Left ventricle myocardium superior (tissue), 1 donor: ENCODE data around the gene NSMCE1. TPM values are rescaled to one million over a fixed set of nuclear protein-coding genes. Genes with fewer than 3 reads are reported as not detected.
A peak's percentile ranks its signal among the peaks of the same experiment; 100 is the strongest.

ENCODE experiments used
- ATAC-seq: fragments of 200-7000 bp; cut with Tn5 transposase; one replicate; pipeline ENCODE4 v1.9.1; 2020; ENCODE audit warnings: mild to moderate bottlenecking, moderate library complexity
- DNase-seq: peaks from one replicate; pipeline ENCODE4 v3.0.0-alpha.2; 2020
- intact Hi-C: fragments of 100-400 bp; cut with micrococcal nuclease; formaldehyde crosslinking; loops from one replicate; pipeline ENCODE4 v1.11.0; 2022
- total RNA-seq: library from RNA; stranded (reverse); fragmentation: NEBNext Ultra II Directional; extraction: Animal tissue kit (Norgen Biotek cat#: 25700); gene quantifications from one replicate; pipeline ENCODE4 v1.2.1, GENCODE V29; 2021
- donor health status: DM: no; HTN: yes; CAD: no; lungs with severe emphysema.

NSMCE1 gene
- total RNA-seq, 1 donor from 2014 or later: 34.2 TPM

- intact Hi-C loops: no loop called here
- no peak for DNase-seq
- ATAC-seq: no peak
Measured at GRCh38 chr16:27224271-27224737, 44.3 kb downstream of the NSMCE1 start.

GRCh38 chr16:27223701-27224100, 44.9 kb downstream of the NSMCE1 start:
- DNase-seq (no peak), ATAC-seq (no peak)
- intact Hi-C loops: no loop called here

GRCh38 chr16:27223226-27223610, 45.4 kb downstream of the NSMCE1 start:
- intact Hi-C loops: no loop called here
- ATAC-seq: no peak
- DNase-seq: no peak

DNA sequence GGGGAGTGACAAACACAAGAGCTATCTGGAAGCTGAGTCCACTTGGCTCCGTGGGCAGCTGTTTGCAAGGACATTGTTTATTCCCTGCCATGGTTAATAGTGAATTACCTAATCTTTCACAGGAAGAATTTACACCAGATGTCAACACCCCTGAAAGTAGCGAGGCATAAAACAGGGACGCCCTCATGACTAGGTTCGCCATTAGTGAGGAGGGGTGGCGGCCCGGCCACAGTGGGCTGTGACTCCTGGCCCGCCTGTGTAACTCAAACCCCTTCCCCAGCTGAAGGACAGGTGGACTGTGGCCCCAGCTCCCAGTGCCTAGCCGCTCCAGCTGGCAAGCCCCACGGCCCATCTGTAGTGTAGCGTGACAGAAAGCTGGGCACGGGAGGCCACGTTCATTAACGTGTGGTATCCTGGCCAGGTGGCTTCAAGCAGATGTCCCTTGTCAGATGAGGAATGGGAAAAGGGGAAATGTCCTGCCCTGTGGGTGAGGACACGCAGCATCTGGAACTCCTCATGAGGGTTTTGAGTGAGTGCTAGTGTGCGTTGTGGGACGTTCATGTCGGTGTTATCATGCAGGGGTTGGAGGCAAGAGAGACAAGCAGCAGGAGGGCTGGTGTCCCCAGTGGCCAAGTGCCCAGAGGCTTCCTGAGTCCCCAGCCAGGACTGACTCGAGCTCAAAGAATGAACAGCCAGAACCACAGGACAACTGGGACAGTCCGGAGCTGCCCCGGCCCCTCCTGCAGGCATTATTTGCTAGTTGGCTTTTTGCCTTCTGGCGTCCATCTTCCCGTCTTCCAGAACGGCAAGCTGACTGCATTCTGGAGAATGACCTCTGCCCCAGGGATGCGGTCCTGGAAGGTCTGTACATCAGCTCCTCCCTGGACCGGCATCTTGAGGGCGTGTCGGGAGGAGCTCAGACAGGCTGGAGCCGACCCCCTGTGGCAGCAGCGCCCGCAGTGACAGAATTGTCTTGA, 46.0 kb downstream of the NSMCE1 start:
- intact Hi-C loops: no loop called here
- DNase-seq (peak; percentile 86), ATAC-seq (peak; percentile 86)

DNA sequence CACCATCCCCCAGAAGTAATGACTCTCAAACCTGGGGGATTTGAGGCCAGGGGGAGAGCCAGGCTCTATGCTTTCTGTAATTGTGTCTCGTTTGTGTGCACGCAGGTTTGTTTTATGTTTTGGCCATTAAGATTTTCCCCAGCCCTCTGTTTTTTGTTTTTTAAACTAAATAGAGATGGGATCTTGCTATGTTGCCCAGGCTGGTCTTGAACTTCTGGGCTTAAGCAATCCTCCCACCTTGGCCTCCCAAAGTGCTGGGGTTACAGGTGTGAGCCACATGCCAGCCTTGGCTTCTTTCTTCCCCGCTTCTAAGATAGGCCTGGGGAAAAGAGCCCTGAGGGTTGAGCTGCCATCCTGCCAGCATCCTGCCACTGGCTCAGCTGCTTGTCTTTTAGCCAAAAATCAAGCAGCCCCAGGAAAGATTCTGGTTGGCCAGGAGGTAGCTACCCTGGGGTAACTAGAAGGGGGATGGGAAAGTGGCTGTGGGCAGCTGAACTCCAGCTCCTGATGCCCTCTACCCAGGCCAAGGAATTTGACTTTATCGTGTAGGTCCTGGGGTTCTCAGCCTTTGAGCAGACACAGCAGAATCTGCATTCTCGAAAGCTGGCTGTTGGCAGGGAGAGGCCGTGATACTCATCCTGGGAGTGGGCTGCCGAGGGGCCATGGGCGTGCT, 46.9 kb downstream of the NSMCE1 start:
- ATAC-seq: peak; percentile 35
- DNase-seq: no peak
- intact Hi-C loops: no loop called here

DNA sequence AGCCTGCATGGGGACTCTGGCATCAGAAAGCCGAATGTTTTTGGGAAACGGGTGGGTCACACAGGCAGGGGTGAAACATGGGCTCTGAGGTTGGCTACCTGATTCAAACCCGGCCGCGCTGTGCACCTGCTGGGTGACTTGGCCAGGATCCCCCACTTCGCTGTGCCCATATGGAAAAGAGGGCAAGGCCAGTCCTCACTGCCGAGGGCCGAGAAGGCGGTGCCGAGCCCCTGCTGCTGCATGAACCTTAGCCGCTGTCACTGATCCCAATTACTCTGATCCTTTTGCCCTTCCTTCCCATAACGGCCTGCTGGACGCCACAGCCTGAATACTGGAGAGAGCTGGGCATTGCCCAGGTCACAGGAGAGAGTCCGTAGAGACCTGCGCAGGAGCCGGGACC, 47.6 kb downstream of the NSMCE1 start:
- intact Hi-C loops: no loop called here
- DNase-seq: no peak

DNA sequence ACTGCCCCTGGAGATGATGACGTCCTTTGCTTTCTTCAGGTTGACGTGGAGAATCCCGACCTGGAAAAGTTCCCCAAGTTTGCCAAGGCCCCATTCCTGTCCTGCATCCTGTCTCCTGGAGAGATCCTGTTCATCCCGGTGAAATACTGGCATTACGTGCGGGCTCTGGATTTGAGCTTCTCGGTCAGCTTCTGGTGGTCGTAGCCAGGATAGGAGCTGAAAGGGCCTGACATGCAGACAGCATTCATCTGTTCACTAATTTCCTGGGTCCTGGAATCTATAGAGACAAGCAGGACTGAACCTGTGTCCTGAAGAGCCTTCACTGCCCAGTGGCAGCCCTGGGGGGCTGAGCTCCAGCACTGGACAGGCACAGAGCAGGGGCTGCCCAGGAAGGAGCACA, 48.0 kb downstream of the NSMCE1 start:
- no peak for DNase-seq
- intact Hi-C loops: no loop called here
- ATAC-seq: no peak

More for the DNA sequence above, 47.6 kb downstream of the NSMCE1 start:
- no peak for ATAC-seq

DNA sequence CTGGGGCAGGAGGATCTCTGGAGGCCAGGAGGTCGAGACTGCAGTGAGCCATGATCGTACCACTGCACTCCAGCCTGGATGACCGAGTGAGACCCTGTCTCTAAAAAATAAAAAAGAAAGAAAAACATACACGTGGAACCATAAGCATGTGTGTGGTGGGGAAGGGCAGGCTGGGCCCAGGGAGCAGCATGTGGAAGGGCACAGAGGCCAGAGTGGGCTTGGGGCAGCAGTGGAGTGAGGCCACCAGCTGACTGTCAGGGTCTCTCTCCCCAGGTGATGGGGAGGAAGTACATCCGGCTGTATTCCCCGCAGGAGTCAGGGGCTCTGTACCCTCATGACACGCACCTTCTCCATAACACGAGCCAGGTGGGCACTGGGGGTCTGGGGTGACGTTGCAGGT, 48.5 kb downstream of the NSMCE1 start:
- ATAC-seq (no peak), DNase-seq (no peak)
- intact Hi-C loops: no loop called here

- intact Hi-C loops: no loop called here
- DNase-seq: no peak
- ATAC-seq: no peak
Measured at GRCh38 chr16:27219161-27219560, 49.4 kb downstream of the NSMCE1 start.

DNA sequence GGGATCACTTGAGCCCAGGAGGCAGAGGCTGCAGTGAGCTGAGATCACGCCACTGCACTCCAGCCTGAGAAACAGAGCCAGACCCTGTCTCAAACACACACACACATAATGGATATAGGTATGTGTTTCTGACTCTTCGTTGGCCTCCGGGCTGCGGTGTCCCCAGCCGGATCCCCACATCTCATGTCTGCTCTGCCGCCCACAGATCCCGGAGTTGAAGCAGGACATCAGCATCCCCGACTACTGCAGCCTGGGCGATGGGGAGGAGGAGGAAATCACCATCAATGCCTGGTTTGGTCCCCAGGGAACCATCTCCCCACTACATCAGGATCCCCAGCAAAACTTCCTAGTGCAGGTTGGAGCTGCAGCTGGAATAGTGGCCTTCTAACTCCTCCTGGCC, 49.8 kb downstream of the NSMCE1 start:
- intact Hi-C loops: no loop called here
- ATAC-seq: no peak

DNA sequence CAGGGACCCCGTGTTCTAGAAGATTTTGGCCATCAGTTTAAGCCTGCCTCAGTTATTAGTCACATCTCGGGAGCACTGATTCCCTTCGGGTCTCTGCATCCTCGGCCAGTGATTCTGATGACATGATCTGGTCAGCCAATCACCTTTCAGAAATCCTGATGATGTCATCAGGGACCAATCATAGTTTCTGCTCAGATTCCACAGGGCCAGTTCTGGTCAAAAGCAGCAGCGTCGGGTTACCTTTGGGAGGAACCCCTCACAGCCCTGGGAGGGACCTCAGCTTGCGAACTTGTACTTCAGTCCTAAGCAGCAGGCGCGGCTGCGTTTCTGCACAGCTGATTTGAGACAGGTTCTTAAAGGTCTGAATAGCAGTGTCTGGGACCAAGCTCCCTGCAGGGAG, 51.3 kb downstream of the NSMCE1 start:
- intact Hi-C loops: no loop called here
- DNase-seq (no peak), ATAC-seq (peak; percentile 42)

More for the DNA sequence above, 49.8 kb downstream of the NSMCE1 start:
- DNase-seq: no peak

GRCh38 chr16:27216297-27216885, 52.2 kb downstream of the NSMCE1 start:
- ATAC-seq (no peak), DNase-seq (no peak)
- intact Hi-C loops: no loop called here

DNA sequence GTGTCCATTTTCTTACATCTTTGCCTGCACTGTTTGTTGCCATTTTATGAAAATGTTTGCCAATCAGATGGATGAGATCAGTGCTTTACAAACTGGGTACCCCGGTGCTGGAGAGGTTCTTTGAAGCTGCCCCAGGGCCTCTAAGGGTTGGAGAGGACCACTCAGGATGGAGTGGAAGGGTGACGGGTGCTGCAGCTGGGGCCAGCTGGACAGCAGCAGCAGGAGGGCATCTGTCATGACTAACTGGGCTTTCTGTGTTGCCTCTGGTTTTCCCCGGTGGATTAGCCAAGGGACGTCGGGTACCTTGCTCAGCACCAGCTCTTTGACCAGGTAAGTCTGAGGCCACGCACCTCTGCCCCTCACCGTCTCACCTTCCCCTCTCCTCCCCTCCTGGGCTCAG, 52.9 kb downstream of the NSMCE1 start:
- intact Hi-C loops: no loop called here
- ATAC-seq: no peak
- DNase-seq: no peak

GRCh38 chr16:27214084-27214961, 54.2 kb downstream of the NSMCE1 start:
- DNase-seq: no peak
- ATAC-seq: no peak
- intact Hi-C loops: no loop called here

DNA sequence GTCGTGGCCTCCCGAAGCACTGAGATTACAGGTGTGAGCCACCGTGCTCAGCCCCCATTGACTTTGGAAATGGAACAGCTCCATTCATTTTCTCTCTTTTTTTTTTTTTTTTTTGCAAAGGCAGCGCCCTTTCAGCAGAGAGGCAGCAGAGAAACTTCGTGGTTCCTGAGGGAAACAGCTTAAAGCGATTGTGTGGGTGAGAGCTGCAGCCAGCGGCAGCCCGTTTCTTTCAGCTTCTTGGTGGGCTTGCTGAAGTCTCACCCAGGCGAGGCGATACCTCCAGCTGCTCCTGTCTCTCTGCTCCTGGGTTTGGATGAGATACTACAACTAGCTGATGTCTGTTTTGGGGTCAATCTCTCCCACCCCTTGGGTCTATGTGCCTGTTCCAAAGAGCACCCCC, 57.5 kb downstream of the NSMCE1 start:
- DNase-seq (no peak), ATAC-seq (no peak)
- intact Hi-C loops: no loop called here

DNA sequence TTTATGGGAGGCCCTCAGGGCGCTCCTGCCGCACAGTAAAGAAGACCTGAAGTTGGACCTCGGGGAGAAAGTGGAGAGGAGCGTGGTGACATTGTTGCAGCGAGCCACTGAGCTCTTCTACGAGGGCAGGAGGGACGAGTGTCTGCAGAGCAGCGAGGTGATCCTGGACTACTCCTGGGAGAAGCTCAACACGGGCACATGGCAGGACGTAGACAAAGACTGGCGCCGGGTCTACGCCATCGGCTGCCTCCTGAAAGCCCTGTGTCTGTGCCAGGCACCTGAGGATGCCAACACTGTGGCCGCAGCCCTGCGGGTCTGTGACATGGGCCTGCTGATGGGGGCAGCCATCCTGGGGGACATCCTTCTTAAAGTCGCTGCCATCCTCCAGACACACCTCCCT, 58.4 kb downstream of the NSMCE1 start:
- ATAC-seq (no peak), DNase-seq (no peak)
- intact Hi-C loops: no loop called here

DNA sequence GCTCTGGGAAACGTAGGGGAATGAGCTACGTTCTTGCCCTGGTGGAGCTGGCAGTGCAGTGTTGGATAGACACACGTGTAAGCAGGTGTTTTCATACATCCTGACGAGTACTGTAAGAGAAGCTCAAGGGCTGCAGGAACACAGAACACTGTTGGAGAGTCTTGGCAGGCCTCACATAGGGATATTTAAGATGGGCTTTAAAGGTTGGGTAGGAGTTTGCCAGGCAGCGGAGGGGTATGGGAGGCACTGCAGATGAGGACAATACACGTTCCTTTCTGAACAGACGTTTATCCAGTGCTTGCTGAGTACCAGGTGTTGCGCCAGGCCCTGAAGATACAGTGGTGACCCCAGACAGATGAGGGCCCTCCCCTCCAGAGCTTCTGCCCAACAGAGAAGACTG, 59.0 kb downstream of the NSMCE1 start:
- intact Hi-C loops: no loop called here
- DNase-seq (no peak), ATAC-seq (no peak)

- DNase-seq (no peak), ATAC-seq (no peak)
- intact Hi-C loops: no loop called here
Measured at GRCh38 chr16:27208796-27209195, 59.8 kb downstream of the NSMCE1 start.

GRCh38 chr16:27208081-27208680, 60.4 kb downstream of the NSMCE1 start:
- DNase-seq: no peak
- intact Hi-C loops: no loop called here
- ATAC-seq: no peak
